Stimulated activated naive CD8-positive, alpha-beta T cell treated with anti-CD3 and anti-CD28 coated beads, Interleukin-15, Interleukin-2, amounts not matched to agents 100 U/mL and 50 U/mL, for 24 hours (primary cell): ENCODE data around the gene GDF9.

ENCODE experiments used
- ATAC-seq: fragments of 150-1000 bp; cut with Tn5 transposase; one replicate; pipeline ENCODE4 v1.10.0; 2021
- DNase-seq: peaks from one replicate; pipeline ENCODE4 v3.0.0; 2021

Gene GDF9

GRCh38 chr5:132817011-132817410 is 49.3 kb downstream of the GDF9 start:
- DNase-seq (no peak), ATAC-seq (no peak)

GRCh38 chr5:132816554-132816953 is 49.7 kb downstream of the GDF9 start:
- DNase-seq (no peak), ATAC-seq (no peak)

GRCh38 chr5:132816083-132816482 is 50.2 kb downstream of the GDF9 start:
- no peak for ATAC-seq
- no peak for DNase-seq

GRCh38 chr5:132815454-132815853 is 50.8 kb downstream of the GDF9 start:
- no peak for DNase-seq
- ATAC-seq = no peak

DNA sequence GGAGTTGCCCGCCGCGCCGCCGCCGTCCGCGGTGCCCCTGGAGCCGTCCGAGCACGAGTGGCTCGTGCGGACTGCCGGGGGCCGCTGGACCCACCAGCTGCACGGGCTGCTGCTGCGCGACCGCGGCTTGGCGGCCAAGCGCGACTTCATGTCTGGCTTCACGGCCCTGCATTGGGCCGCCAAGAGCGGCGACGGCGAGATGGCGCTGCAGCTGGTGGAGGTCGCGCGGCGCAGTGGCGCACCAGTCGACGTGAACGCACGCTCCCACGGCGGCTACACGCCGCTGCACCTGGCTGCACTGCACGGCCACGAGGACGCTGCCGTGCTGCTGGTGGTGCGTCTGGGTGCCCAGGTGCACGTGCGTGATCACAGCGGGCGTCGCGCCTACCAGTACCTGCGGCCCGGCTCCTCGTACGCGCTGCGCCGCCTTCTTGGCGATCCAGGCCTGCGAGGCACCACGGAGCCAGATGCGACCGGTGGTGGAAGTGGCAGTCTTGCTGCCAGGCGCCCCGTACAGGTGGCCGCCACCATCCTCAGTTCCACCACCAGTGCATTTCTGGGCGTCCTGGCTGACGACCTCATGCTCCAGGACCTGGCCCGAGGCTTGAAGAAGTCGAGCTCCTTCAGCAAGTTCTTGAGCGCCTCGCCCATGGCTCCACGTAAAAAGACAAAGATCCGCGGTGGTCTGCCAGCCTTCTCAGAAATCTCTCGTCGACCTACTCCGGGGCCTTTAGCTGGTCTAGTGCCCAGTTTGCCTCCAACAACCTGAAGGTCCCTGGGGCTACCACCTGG is 51.6 kb downstream of the GDF9 start:
- ATAC-seq (no peak), DNase-seq (no peak)

- no peak for DNase-seq
- ATAC-seq = peak; percentile 55
These were observed 52.4 kb downstream of the GDF9 start for GRCh38 chr5:132813599-132814502.

DNA sequence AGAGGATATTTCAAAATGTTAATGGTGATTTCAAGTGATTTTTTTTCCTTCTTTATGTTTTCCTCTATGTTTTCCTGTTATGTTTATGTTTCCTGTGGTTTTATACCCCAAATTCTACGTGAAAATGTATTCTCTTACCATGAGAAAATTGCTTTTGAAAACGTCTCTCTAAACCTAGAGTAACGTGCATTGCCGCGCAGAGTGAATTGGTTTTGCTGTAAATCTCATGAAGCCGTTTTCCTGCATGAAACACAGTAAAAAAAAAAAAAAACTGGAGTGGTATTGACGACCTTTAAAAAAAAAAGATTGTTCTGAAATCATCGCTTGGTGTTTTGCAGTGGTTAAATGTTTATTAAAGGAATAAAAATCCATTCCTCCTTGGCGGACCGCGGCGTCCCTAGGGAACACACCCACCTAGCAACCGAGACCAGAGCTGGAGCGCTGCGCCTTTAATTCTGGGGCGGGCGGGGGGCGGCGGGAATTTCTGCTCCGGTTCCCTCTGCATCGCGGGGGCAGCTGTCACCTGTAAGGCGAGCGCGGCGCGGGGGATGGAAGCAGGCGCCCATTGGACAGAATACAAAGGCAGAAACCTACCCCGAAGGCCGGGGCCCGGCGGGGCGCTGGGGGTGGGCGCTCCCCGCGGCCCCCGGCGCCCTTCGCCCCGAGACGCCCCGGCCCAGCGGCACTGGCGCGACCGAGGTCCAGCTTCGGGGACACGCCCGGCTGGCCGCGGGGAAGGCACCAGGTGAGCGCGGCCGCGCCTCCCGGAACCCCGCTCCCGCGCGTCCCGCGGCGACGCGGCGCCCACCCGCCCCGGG is 53.3 kb downstream of the GDF9 start, which contains the start of gene SOWAHA:
Gene SOWAHA (plus strand): TSS at position 522 of the 818 bp plus-strand sequence. CDS start 320 bp downstream, outside the sequence.
- DNase-seq (no peak), ATAC-seq (peak; percentile 17)

DNA sequence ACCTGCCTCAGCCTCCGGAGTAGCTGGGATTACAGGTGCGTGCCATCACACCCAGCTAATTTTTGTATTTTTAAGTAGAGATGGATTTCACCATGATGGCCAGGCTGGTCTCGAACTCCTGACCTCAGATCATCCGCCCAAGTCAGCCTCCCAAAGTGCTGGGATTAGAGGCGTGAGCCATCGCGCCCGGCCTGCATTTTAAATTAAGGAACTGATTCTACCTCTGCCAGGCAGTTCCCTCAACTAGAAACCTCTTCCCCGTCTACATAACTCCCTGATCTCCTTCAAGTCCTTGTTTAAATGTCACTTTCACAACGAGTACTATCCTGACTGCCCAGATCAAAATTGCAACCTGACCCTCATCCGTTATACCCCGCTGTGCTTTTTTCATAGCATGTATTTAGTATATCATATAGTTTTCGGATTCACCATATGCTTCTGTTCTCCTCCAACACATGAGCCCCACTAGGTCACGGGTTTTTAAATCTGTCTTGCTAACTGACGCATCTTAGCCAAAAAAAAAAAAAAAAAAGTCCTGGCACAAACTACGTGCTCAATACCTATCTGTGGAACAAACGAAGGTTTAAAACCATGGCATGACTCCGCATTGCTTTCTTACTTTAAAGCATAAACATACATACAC is 54.0 kb downstream of the GDF9 start:
- no peak for ATAC-seq
- no peak for DNase-seq
